ENCODE data around the gene PSMG1. TPM values are rescaled to one million over a fixed set of nuclear protein-coding genes. Genes with fewer than 3 reads are reported as not detected.

The PSMG1 gene
- total RNA-seq, 2 experiments from 2014 or later, result 121 TPM

- CTCF ChIA-PET, result no interaction called here
These were observed 10.1 kb upstream of the PSMG1 start for GRCh38 chr21:39193380-39193779.

GRCh38 chr21:39189857-39190604 is 6.8 kb upstream of the PSMG1 start:
- ChIA-PET POLR2A (interaction anchor here (0.6 kb wide), 2 partner anchors 154 to 455 kb away, joined by 3 to 9 read pairs; no protein-coding TSS in a partner anchor), CTCF (no interaction called here)

More at GRCh38 chr21:39193380-39193779, 10.1 kb upstream of the PSMG1 start:
- POLR2A ChIA-PET, result no interaction called here

GRCh38 chr21:39188521-39189139 is 5.4 kb upstream of the PSMG1 start:
- CTCF ChIA-PET, result no interaction called here
- POLR2A ChIA-PET, result no interaction called here

GRCh38 chr21:39187141-39187540 is 3.9 kb upstream of the PSMG1 start:
- CTCF ChIA-PET, result no interaction called here
- POLR2A ChIA-PET, result no interaction called here

- POLR2A ChIA-PET, result no interaction called here
- CTCF ChIA-PET, result no interaction called here
These were observed 3.4 kb upstream of the PSMG1 start for GRCh38 chr21:39186676-39187075.

- POLR2A ChIA-PET, result no interaction called here
- CTCF ChIA-PET, result no interaction called here
These were observed 1.9 kb upstream of the PSMG1 start for GRCh38 chr21:39185157-39185556.

GRCh38 chr21:39184050-39184980 is 1.1 kb upstream of the PSMG1 start:
- POLR2A ChIA-PET, result interaction anchor here (1.7 to 2.0 kb wide), 2 partner anchors 129 to 164 kb away, joined by 12 to 16 read pairs; partner anchors contain the start of genes BRWD1 and HMGN1
- CTCF ChIA-PET, result interaction anchor here (1.5 to 1.9 kb wide), 2 partner anchors 12 to 203 kb away, joined by 3 to 6 read pairs; no protein-coding TSS in a partner anchor

- ChIA-PET CTCF (interaction anchor here (0.8 to 1.9 kb wide), 3 partner anchors 14 to 205 kb away, joined by 3 to 6 read pairs (median 3); no protein-coding TSS in a partner anchor), POLR2A (interaction anchor here (0.5 to 2.0 kb wide), 6 partner anchors 10 to 165 kb away, joined by 3 to 16 read pairs (median 3); partner anchors contain the start of genes BRWD1 and HMGN1)
These were observed 573 bp downstream of the PSMG1 start for GRCh38 chr21:39182484-39183271.

- CTCF ChIA-PET, result no interaction called here
- POLR2A ChIA-PET, result no interaction called here
These were observed 1.2 kb downstream of the PSMG1 start for GRCh38 chr21:39182016-39182415.

GRCh38 chr21:39181205-39181818 is 1.9 kb downstream of the PSMG1 start:
- ChIA-PET POLR2A (no interaction called here), CTCF (no interaction called here)

GRCh38 chr21:39180429-39181019 is 2.7 kb downstream of the PSMG1 start:
- ChIA-PET CTCF (no interaction called here), POLR2A (interaction anchor here (0.6 kb wide), 1 partner anchor 412 kb away, joined by 7 read pairs; no protein-coding TSS in a partner anchor)

GRCh38 chr21:39178421-39178820 is 4.8 kb downstream of the PSMG1 start:
- ChIA-PET POLR2A (no interaction called here), CTCF (no interaction called here)

- ChIA-PET CTCF (no interaction called here), POLR2A (no interaction called here)
These were observed 7.0 kb downstream of the PSMG1 start for GRCh38 chr21:39176271-39176709.

- ChIA-PET CTCF (no interaction called here), POLR2A (no interaction called here)
These were observed 7.6 kb downstream of the PSMG1 start for GRCh38 chr21:39175665-39176064.

- POLR2A ChIA-PET, result no interaction called here
- CTCF ChIA-PET, result no interaction called here
These were observed 8.1 kb downstream of the PSMG1 start for GRCh38 chr21:39175154-39175553.

- ChIA-PET CTCF (no interaction called here), POLR2A (no interaction called here)
These were observed 9.3 kb downstream of the PSMG1 start for GRCh38 chr21:39173716-39174680.

- POLR2A ChIA-PET, result no interaction called here
- CTCF ChIA-PET, result no interaction called here
These were observed 13.3 kb downstream of the PSMG1 start for GRCh38 chr21:39169906-39170305.
